GM23338 (cell line): ENCODE data around the gene LIPH. TPM values are rescaled to one million over a fixed set of nuclear protein-coding genes. Genes with fewer than 3 reads are reported as not detected.

ENCODE experiments used
- ATAC-seq: fragments of 200-7000 bp; cut with Tn5 transposase; 3 replicates; pipeline ENCODE4 v1.9.1; 2020
- DNase-seq: peaks from one replicate; pipeline ENCODE4 v3.0.0-alpha.2; 2015; ENCODE audit warnings: low spot score
- H2AFZ ChIP-seq: fragments of 200-600 bp; sonication (generic); 2 replicates; pipeline ENCODE4 v1.8.0; 2016; ENCODE audit warnings: antibody characterized with exemption, mild to moderate bottlenecking, moderate library complexity
- H3F3A ChIP-seq: fragments of 200-600 bp; sonication (generic); replicated peaks from 2 replicates; pipeline ENCODE4 v1.8.0; 2017; ENCODE audit warnings: antibody characterized with exemption, mixed run types, low read depth
- H3K27ac ChIP-seq: fragments of 200-600 bp; sonication (generic); 2 replicates; pipeline ENCODE4 v1.6.1; 2016; ENCODE audit warnings: low read depth
- H3K27me3 ChIP-seq: fragments of 200-600 bp; sonication (generic); 2 replicates; pipeline ENCODE4 v1.8.0; 2016; ENCODE audit warnings: mild to moderate bottlenecking, mixed run types, moderate library complexity; ENCODE audit not compliant: insufficient read depth
- H3K36me3 ChIP-seq: fragments of 200-600 bp; sonication (generic); 2 replicates; pipeline ENCODE4 v1.8.0; 2016; ENCODE audit warnings: mild to moderate bottlenecking; ENCODE audit not compliant: insufficient read depth
- H3K4me1 ChIP-seq: fragments of 200-600 bp; sonication (generic); 2 replicates; pipeline ENCODE4 v1.8.0; 2016; ENCODE audit warnings: mild to moderate bottlenecking, moderate library complexity; ENCODE audit not compliant: insufficient read depth
- H3K4me2 ChIP-seq: fragments of 200-600 bp; sonication (generic); 2 replicates; pipeline ENCODE4 v1.7.1; 2017; ENCODE audit warnings: mixed run types
- H3K4me3 ChIP-seq: fragments of 200-600 bp; sonication (generic); 2 replicates; pipeline ENCODE4 v1.6.1; 2016; ENCODE audit warnings: mixed run types
- H3K79me2 ChIP-seq: fragments of 200-600 bp; sonication (generic); replicated peaks from 2 replicates; pipeline ENCODE4 v1.8.0; 2017; ENCODE audit warnings: mild to moderate bottlenecking; ENCODE audit not compliant: insufficient read depth
- H3K9me2 ChIP-seq: fragments of 200-600 bp; sonication (generic); 2 replicates; pipeline ENCODE4 v1.8.0; 2017; ENCODE audit not compliant: insufficient read depth
- H4K20me1 ChIP-seq: fragments of 200-600 bp; sonication (generic); replicated peaks from 2 replicates; pipeline ENCODE4 v1.8.0; 2017; ENCODE audit warnings: mild to moderate bottlenecking; ENCODE audit not compliant: insufficient read depth
- H3K27ac Mint-ChIP-seq: 2 replicates; pipeline ENCODE4 v1.8.0; 2020; ENCODE audit warnings: inconsistent platforms, mild to moderate bottlenecking, moderate library complexity, mixed read lengths
- H3K27me3 Mint-ChIP-seq: 3 replicates; pipeline ENCODE4 v1.8.0; 2022; ENCODE audit warnings: low read depth, mild to moderate bottlenecking, moderate library complexity, mixed read lengths, inconsistent platforms; ENCODE audit not compliant: insufficient read depth, poor library complexity
- H3K36me3 Mint-ChIP-seq: 3 replicates; pipeline ENCODE4 v1.8.0; 2021; ENCODE audit warnings: low read depth, mild to moderate bottlenecking, inconsistent platforms, moderate library complexity, mixed read lengths
- H3K4me1 Mint-ChIP-seq: 3 replicates; pipeline ENCODE4 v1.8.0; 2020; ENCODE audit warnings: mild to moderate bottlenecking, inconsistent platforms, mixed read lengths
- H3K4me3 Mint-ChIP-seq: 3 replicates; pipeline ENCODE4 v1.8.0; 2021; ENCODE audit warnings: moderate library complexity, mild to moderate bottlenecking, inconsistent platforms, mixed read lengths
- H3K9me3 Mint-ChIP-seq: 3 replicates; pipeline ENCODE4 v1.8.0; 2020; ENCODE audit warnings: moderate library complexity, mild to moderate bottlenecking, inconsistent platforms, mixed read lengths
- CREB1 ChIP-seq: fragments of 250-450 bp; sonication (Bioruptor Pico); IDR thresholded peaks from 2 replicates; pipeline ENCODE4 v1.5.0; 2020; ENCODE audit warnings: low read depth, mild to moderate bottlenecking, moderate library complexity
- EZH2 ChIP-seq: fragments of 200-600 bp; sonication (generic); IDR thresholded peaks from one replicate; pipeline ENCODE4 v1.8.0; 2017; ENCODE audit warnings: antibody characterized with exemption, mild to moderate bottlenecking, low read depth; ENCODE audit not compliant: unreplicated experiment
- EZH2phosphoT487 ChIP-seq: fragments of 200-600 bp; sonication (generic); IDR thresholded peaks from one replicate; pipeline ENCODE4 v1.8.1; 2018; ENCODE audit warnings: antibody characterized with exemption; ENCODE audit not compliant: unreplicated experiment
- JUNB ChIP-seq: IDR thresholded peaks from one replicate; pipeline ENCODE4 v1.6.1; 2016; ENCODE audit warnings: antibody characterized with exemption; ENCODE audit not compliant: unreplicated experiment
- NANOG ChIP-seq: IDR thresholded peaks from 2 replicates; pipeline ENCODE4 v1.6.1; 2016; ENCODE audit warnings: antibody characterized with exemption, borderline replicate concordance
- STAT1 ChIP-seq: IDR thresholded peaks from one replicate; pipeline ENCODE4 v1.6.1; 2016; ENCODE audit warnings: antibody characterized with exemption; ENCODE audit not compliant: unreplicated experiment
- ZNF114 ChIP-seq: fragments of 250-450 bp; sonication (Bioruptor Pico); IDR thresholded peaks from 2 replicates; pipeline ENCODE4 v1.5.0; 2020; ENCODE audit warnings: mild to moderate bottlenecking, moderate library complexity
- ZNF331 ChIP-seq: fragments of 250-450 bp; sonication (Bioruptor Pico); IDR thresholded peaks from 2 replicates; pipeline ENCODE4 v1.5.0; 2020; ENCODE audit warnings: low read depth, mild to moderate bottlenecking, moderate library complexity
- polyA plus RNA-seq: library from polyadenylated mRNA; unstranded; fragments of >200 nt; fragmentation: Nextera tagmentation; extraction: Ambion mirVana; gene quantifications from 2 replicates; pipeline ENCODE4 v1.2.1, GENCODE V29; 2016
- total RNA-seq: library from RNA; depleted of rRNA; stranded (reverse); fragments of >200 nt; shearing (Covaris generic); gene quantifications from 2 replicates; pipeline ENCODE4 v1.2.3, GENCODE V29; 2014
- TF ChIP-seq, protein P1 (sequence below), 2 experiments: fragments of 200-600 bp in 1 of 2; sonication (generic) in 1 of 2; conservative IDR thresholded peaks; 2 replicates each; pipeline versions ENCODE4 v1.5.1 to v1.6.1; 2016 to 2017; ENCODE audit warnings: antibody characterized with exemption in 2 of 2, low read depth in 2 of 2, mild to moderate bottlenecking in 2 of 2, moderate library complexity in 1 of 2
- TF ChIP-seq, protein P2 (sequence below): fragments of 250-450 bp; sonication (Bioruptor Pico); IDR thresholded peaks from 2 replicates; pipeline ENCODE4 v1.5.0; 2020; ENCODE audit warnings: mild to moderate bottlenecking, moderate library complexity
- TF ChIP-seq, protein P3 (sequence below): IDR thresholded peaks from 2 replicates; pipeline ENCODE4 v1.6.1; 2016; ENCODE audit warnings: antibody characterized with exemption

LIPH gene
- total and polyA plus RNA-seq, 2 experiments from 2014 or later: 0.03 to 0.16 TPM

GRCh38 chr3:185585859-185586685 is 33.7 kb upstream of the LIPH start, which contains the start of gene SENP2:
Gene SENP2, plus strand, starts transcription at chr3:185586295. Its CDS starts 119 bp downstream, at chr3:185586414.
- Histone ChIP-seq H3K4me2 (peak within 1 kb of the TSS; percentile 88), H3K36me3 (no peaks in the 10 kb centered on the region), H3K27me3 (no peaks in the 10 kb centered on the region), H3K4me3 (peak within 1 kb of the TSS; percentile 84), H3K27ac (peak within 1 kb of the TSS; percentile 98), H4K20me1 (peaks cover 26% of the 10 kb centered on the region), H3K79me2 (peaks cover 80% of the 10 kb centered on the region), H3F3A (peaks cover 19% of the 10 kb centered on the region), H2AFZ (no peak within 1 kb of the TSS), H3K4me1 (peaks cover 29% of the 10 kb centered on the region), H3K9me2 (no peaks in the 10 kb centered on the region)
- peak; percentile 83 for ATAC-seq
- H3K36me3 Mint-ChIP-seq: peaks cover 12% of the 10 kb centered on the region
- H3K9me3 Mint-ChIP-seq: peaks cover 6% of the 10 kb centered on the region; the same call in 2 of the 3 replicates
- H3K27ac Mint-ChIP-seq: peak within 1 kb of the TSS; percentile 98
- peak within 1 kb of the TSS; percentile 90 for H3K4me3 Mint-ChIP-seq
- H3K27me3 Mint-ChIP-seq: peaks cover 11% of the 10 kb centered on the region
- H3K4me1 Mint-ChIP-seq: peaks cover 32% of the 10 kb centered on the region
- TF ChIP-seq CREB1: peak; percentile 97
- TF ChIP-seq, protein P1, sequence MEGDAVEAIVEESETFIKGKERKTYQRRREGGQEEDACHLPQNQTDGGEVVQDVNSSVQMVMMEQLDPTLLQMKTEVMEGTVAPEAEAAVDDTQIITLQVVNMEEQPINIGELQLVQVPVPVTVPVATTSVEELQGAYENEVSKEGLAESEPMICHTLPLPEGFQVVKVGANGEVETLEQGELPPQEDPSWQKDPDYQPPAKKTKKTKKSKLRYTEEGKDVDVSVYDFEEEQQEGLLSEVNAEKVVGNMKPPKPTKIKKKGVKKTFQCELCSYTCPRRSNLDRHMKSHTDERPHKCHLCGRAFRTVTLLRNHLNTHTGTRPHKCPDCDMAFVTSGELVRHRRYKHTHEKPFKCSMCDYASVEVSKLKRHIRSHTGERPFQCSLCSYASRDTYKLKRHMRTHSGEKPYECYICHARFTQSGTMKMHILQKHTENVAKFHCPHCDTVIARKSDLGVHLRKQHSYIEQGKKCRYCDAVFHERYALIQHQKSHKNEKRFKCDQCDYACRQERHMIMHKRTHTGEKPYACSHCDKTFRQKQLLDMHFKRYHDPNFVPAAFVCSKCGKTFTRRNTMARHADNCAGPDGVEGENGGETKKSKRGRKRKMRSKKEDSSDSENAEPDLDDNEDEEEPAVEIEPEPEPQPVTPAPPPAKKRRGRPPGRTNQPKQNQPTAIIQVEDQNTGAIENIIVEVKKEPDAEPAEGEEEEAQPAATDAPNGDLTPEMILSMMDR (conservative IDR thresholded peaks at IDR 0.05; ENCODE audit: low read depth in 2 of 2): no peak
- peak; percentile 100 for DNase-seq

DNA sequence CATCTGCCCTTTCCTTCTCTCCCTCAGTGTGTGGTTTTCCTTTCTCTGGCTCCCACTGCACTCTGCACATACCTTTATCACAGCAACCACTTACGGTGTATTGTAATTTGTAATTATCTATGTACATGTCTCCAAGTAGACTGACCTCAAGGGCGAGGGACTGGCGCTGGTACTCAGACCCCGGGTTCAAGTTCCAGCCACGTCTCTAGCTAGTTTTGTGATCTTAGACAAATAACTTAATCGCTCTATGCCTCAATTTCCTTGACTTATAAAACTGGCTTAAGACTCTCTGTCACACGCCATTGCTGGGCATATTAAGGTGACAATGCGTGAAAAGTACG is 33.1 kb upstream of the LIPH start:
- Histone ChIP-seq H4K20me1 (peaks cover 26% of the 10 kb centered on the region), H3K4me3 (peak overlapping the region; percentile 61), H3K27me3 (no peaks in the 10 kb centered on the region), H3K79me2 (peaks cover 76% of the 10 kb centered on the region), H3K4me1 (peaks cover 33% of the 10 kb centered on the region), H3K4me2 (peak overlapping the region; percentile 75), H2AFZ (no peak overlapping the region), H3K9me2 (no peaks in the 10 kb centered on the region), H3F3A (peaks cover 22% of the 10 kb centered on the region), H3K27ac (peak overlapping the region; percentile 98), H3K36me3 (no peaks in the 10 kb centered on the region)
- Mint-ChIP-seq H3K9me3 (peaks cover 6% of the 10 kb centered on the region; the same call in 2 of the 3 replicates), H3K27ac (peak overlapping the region; percentile 98), H3K36me3 (peaks cover 10% of the 10 kb centered on the region), H3K4me1 (peaks cover 38% of the 10 kb centered on the region), H3K4me3 (peak overlapping the region; percentile 90), H3K27me3 (peaks cover 13% of the 10 kb centered on the region)
- DNase-seq (no peak), ATAC-seq (no peak)
- TF ChIP-seq EZH2 (no peak), CREB1 (no peak), JUNB (no peak), EZH2phosphoT487 (no peak), NANOG (no peak), STAT1 (no peak), ZNF331 (no peak), ZNF114 (CRISPR knock-in tag) (no peak)
- TF ChIP-seq, protein P2, sequence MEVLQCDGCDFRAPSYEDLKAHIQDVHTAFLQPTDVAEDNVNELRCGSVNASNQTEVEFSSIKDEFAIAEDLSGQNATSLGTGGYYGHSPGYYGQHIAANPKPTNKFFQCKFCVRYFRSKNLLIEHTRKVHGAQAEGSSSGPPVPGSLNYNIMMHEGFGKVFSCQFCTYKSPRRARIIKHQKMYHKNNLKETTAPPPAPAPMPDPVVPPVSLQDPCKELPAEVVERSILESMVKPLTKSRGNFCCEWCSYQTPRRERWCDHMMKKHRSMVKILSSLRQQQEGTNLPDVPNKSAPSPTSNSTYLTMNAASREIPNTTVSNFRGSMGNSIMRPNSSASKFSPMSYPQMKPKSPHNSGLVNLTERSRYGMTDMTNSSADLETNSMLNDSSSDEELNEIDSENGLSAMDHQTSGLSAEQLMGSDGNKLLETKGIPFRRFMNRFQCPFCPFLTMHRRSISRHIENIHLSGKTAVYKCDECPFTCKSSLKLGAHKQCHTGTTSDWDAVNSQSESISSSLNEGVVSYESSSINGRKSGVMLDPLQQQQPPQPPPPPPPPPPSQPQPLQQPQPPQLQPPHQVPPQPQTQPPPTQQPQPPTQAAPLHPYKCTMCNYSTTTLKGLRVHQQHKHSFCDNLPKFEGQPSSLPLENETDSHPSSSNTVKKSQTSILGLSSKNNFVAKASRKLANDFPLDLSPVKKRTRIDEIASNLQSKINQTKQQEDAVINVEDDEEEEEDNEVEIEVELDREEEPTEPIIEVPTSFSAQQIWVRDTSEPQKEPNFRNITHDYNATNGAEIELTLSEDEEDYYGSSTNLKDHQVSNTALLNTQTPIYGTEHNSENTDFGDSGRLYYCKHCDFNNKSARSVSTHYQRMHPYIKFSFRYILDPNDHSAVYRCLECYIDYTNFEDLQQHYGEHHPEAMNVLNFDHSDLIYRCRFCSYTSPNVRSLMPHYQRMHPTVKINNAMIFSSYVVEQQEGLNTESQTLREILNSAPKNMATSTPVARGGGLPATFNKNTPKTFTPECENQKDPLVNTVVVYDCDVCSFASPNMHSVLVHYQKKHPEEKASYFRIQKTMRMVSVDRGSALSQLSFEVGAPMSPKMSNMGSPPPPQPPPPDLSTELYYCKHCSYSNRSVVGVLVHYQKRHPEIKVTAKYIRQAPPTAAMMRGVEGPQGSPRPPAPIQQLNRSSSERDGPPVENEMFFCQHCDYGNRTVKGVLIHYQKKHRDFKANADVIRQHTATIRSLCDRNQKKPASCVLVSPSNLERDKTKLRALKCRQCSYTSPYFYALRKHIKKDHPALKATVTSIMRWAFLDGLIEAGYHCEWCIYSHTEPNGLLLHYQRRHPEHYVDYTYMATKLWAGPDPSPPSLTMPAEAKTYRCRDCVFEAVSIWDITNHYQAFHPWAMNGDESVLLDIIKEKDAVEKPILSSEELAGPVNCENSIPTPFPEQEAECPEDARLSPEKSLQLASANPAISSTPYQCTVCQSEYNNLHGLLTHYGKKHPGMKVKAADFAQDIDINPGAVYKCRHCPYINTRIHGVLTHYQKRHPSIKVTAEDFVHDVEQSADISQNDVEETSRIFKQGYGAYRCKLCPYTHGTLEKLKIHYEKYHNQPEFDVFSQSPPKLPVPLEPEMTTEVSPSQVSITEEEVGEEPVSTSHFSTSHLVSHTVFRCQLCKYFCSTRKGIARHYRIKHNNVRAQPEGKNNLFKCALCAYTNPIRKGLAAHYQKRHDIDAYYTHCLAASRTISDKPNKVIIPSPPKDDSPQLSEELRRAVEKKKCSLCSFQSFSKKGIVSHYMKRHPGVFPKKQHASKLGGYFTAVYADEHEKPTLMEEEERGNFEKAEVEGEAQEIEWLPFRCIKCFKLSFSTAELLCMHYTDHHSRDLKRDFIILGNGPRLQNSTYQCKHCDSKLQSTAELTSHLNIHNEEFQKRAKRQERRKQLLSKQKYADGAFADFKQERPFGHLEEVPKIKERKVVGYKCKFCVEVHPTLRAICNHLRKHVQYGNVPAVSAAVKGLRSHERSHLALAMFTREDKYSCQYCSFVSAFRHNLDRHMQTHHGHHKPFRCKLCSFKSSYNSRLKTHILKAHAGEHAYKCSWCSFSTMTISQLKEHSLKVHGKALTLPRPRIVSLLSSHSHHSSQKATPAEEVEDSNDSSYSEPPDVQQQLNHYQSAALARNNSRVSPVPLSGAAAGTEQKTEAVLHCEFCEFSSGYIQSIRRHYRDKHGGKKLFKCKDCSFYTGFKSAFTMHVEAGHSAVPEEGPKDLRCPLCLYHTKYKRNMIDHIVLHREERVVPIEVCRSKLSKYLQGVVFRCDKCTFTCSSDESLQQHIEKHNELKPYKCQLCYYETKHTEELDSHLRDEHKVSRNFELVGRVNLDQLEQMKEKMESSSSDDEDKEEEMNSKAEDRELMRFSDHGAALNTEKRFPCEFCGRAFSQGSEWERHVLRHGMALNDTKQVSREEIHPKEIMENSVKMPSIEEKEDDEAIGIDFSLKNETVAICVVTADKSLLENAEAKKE (CRISPR knock-in tag): no peak
- TF ChIP-seq, protein P3, sequence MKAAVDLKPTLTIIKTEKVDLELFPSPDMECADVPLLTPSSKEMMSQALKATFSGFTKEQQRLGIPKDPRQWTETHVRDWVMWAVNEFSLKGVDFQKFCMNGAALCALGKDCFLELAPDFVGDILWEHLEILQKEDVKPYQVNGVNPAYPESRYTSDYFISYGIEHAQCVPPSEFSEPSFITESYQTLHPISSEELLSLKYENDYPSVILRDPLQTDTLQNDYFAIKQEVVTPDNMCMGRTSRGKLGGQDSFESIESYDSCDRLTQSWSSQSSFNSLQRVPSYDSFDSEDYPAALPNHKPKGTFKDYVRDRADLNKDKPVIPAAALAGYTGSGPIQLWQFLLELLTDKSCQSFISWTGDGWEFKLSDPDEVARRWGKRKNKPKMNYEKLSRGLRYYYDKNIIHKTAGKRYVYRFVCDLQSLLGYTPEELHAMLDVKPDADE: no peak
